ENCODE results near the gene SEZ6. TPM values are rescaled to one million over a fixed set of nuclear protein-coding genes. Genes with fewer than 3 reads are reported as not detected.

Gene SEZ6
- polyA plus RNA-seq (ENCODE audit: insufficient read length in 4 of 4): 1 to 10 TPM in 1 of 4 donors, under 1 TPM in 3; 0.29 to 1.3 (median 0.47) TPM

GRCh38 chr17:29005936-29006511 is at the start of gene SEZ6:
Gene SEZ6, minus strand, starts transcription at chr17:29006033. Its CDS starts 164 bp downstream, at chr17:29005869.
- peak; percentile 39 to 69 (median 66) for DNase-seq (ENCODE audit: low read depth in 4 of 4, low spot score in 3 of 4)

GRCh38 chr17:29054835-29055234 is 49.0 kb upstream of the SEZ6 start:
- DNase-seq (ENCODE audit: low read depth in 4 of 4, low spot score in 3 of 4): no peak

- no peak for DNase-seq (ENCODE audit: low read depth in 4 of 4, low spot score in 3 of 4)
Observed at GRCh38 chr17:29051731-29052130, 45.9 kb upstream of the SEZ6 start.

GRCh38 chr17:29051194-29051593 is 45.4 kb upstream of the SEZ6 start:
- DNase-seq (ENCODE audit: low read depth in 4 of 4, low spot score in 3 of 4): no peak

- no peak for DNase-seq (ENCODE audit: low read depth in 4 of 4, low spot score in 3 of 4)
Observed at GRCh38 chr17:29050176-29050575, 44.3 kb upstream of the SEZ6 start.

- no peak for DNase-seq (ENCODE audit: low read depth in 4 of 4, low spot score in 3 of 4)
Observed at GRCh38 chr17:29049541-29050145, 43.8 kb upstream of the SEZ6 start.

GRCh38 chr17:29048440-29049368 is 42.9 kb upstream of the SEZ6 start:
- no peak for DNase-seq (ENCODE audit: low read depth in 4 of 4, low spot score in 3 of 4)

- no peak for DNase-seq (ENCODE audit: low read depth in 4 of 4, low spot score in 3 of 4)
Observed at GRCh38 chr17:29046473-29046839, 40.6 kb upstream of the SEZ6 start.

GRCh38 chr17:29045734-29046472 is 40.1 kb upstream of the SEZ6 start:
- DNase-seq (ENCODE audit: low read depth in 4 of 4, low spot score in 3 of 4): no peak

- DNase-seq (ENCODE audit: low read depth in 4 of 4, low spot score in 3 of 4): no peak
Observed at GRCh38 chr17:29045026-29045425, 39.2 kb upstream of the SEZ6 start.

- no peak for DNase-seq (ENCODE audit: low read depth in 4 of 4, low spot score in 3 of 4)
Observed at GRCh38 chr17:29043539-29044145, 37.8 kb upstream of the SEZ6 start.

GRCh38 chr17:29042679-29043538 is 37.1 kb upstream of the SEZ6 start, which contains the start of gene PIPOX:
Gene PIPOX, plus strand, starts transcription at chr17:29043141. Its CDS starts 85 bp downstream, at chr17:29043226.
- peak in 2 of 4 donors; percentile 44 to 54 for DNase-seq (ENCODE audit: low read depth in 4 of 4, low spot score in 3 of 4)

- DNase-seq (ENCODE audit: low read depth in 4 of 4, low spot score in 3 of 4): no peak
Observed at GRCh38 chr17:29042026-29042678, 36.3 kb upstream of the SEZ6 start.

GRCh38 chr17:29041571-29041970 is 35.7 kb upstream of the SEZ6 start:
- DNase-seq (ENCODE audit: low read depth in 4 of 4, low spot score in 3 of 4): no peak

- no peak for DNase-seq (ENCODE audit: low read depth in 4 of 4, low spot score in 3 of 4)
Observed at GRCh38 chr17:29041091-29041490, 35.3 kb upstream of the SEZ6 start.

GRCh38 chr17:29039764-29040598 is 34.1 kb upstream of the SEZ6 start:
- no peak for DNase-seq (ENCODE audit: low read depth in 4 of 4, low spot score in 3 of 4)

- no peak for DNase-seq (ENCODE audit: low read depth in 4 of 4, low spot score in 3 of 4)
Observed at GRCh38 chr17:29038085-29038795, 32.4 kb upstream of the SEZ6 start.
